IMR-90 (cell line): ENCODE measurements around the gene CPN2. TPM values are rescaled to one million over a fixed set of nuclear protein-coding genes. Genes with fewer than 3 reads are reported as not detected.

ENCODE experiments used
- ATAC-seq: fragments of 200-7000 bp; cut with Tn5 transposase; 2 replicates; pipeline ENCODE4 v1.9.1; 2020; ENCODE audit warnings: low read depth, mild to moderate bottlenecking, moderate library complexity
- BruUV-seq: library from RNA; stranded (reverse); fragments of 400-500 nt; replicated peaks from 2 replicates; lab custom pipeline; 2021; lab: Mats Ljungman, UMichigan
- CTCF ChIA-PET: fragments of 300-600 bp; formaldehyde crosslinking; extraction: SDS; loops from one replicate; lab custom pipeline; 2021; ENCODE audit warnings: antibody characterized with exemption; lab: Yijun Ruan, JAX
- POLR2A ChIA-PET: fragments of 300-600 bp; sonication (Branson Sonifier 250); formaldehyde crosslinking; loops from one replicate; lab custom pipeline; 2022; ENCODE audit warnings: antibody characterized with exemption; ENCODE audit not compliant: unreplicated experiment; lab: Charles Lee
- DNase-seq: peaks from one replicate; pipeline ENCODE4 v3.0.0; 2013
- H2AFZ ChIP-seq: replicated peaks from 2 replicates; pipeline ENCODE3; 2013; ENCODE audit warnings: low read length, mild to moderate bottlenecking; ENCODE audit not compliant: poor library complexity
- H2AK5ac ChIP-seq: 2 replicates; pipeline ENCODE4 v1.6.1; 2013; ENCODE audit warnings: low read depth, low read length, inconsistent platforms
- H2AK9ac ChIP-seq: replicated peaks from 2 replicates; pipeline ENCODE3; 2013; ENCODE audit warnings: mild to moderate bottlenecking, low read depth, low read length, moderate library complexity; ENCODE audit not compliant: poor library complexity
- H2BK120ac ChIP-seq: 2 replicates; pipeline ENCODE4 v1.6.1; 2013; ENCODE audit warnings: low read depth, low read length, inconsistent platforms
- H2BK15ac ChIP-seq: 3 replicates; pipeline ENCODE4 v1.6.1; 2013; ENCODE audit warnings: low read depth, low read length, inconsistent platforms
- H2BK20ac ChIP-seq: 2 replicates; pipeline ENCODE4 v1.6.1; 2013; ENCODE audit warnings: low read depth, mild to moderate bottlenecking, inconsistent platforms, low read length, moderate library complexity
- H2BK5ac ChIP-seq: 2 replicates; pipeline ENCODE4 v1.6.1; 2013; ENCODE audit warnings: mild to moderate bottlenecking, low read depth, low read length, inconsistent platforms; ENCODE audit not compliant: poor library complexity, severe bottlenecking
- H3K14ac ChIP-seq: replicated peaks from 2 replicates; pipeline ENCODE4 v1.6.1; 2013; ENCODE audit warnings: low read depth, low read length, inconsistent platforms
- H3K18ac ChIP-seq: 2 replicates; pipeline ENCODE4 v1.6.1; 2013; ENCODE audit warnings: low read depth, low read length, control low read depth
- H3K23ac ChIP-seq: 2 replicates; pipeline ENCODE4 v1.6.1; 2013; ENCODE audit warnings: low read depth, low read length, inconsistent platforms
- H3K27ac ChIP-seq: 2 replicates; pipeline ENCODE4 v1.5.1; 2013; ENCODE audit warnings: mild to moderate bottlenecking, control low read depth, low read length; ENCODE audit not compliant: insufficient read depth
- H3K27me3 ChIP-seq: 2 replicates; pipeline ENCODE4 v1.6.1; 2013; ENCODE audit warnings: low read length; ENCODE audit not compliant: control insufficient read depth, insufficient read depth
- H3K36me3 ChIP-seq: 2 replicates; pipeline ENCODE4 v1.6.1; 2013; ENCODE audit warnings: low read length, mixed read lengths; ENCODE audit not compliant: control insufficient read depth, insufficient read depth
- H3K4ac ChIP-seq: 2 replicates; pipeline ENCODE4 v1.6.1; 2013; ENCODE audit warnings: low read depth, low read length, inconsistent platforms
- H3K4me1 ChIP-seq: 2 replicates; pipeline ENCODE4 v1.6.1; 2013; ENCODE audit warnings: low read length, mixed read lengths; ENCODE audit not compliant: control insufficient read depth, insufficient read depth
- H3K4me2 ChIP-seq: 2 replicates; pipeline ENCODE4 v1.6.1; 2013; ENCODE audit warnings: low read depth, mild to moderate bottlenecking, control low read depth, low read length, moderate library complexity
- H3K4me3 ChIP-seq: 2 replicates; pipeline ENCODE4 v1.5.1; 2013; ENCODE audit warnings: low read depth, mild to moderate bottlenecking, control low read depth, low read length, moderate library complexity; ENCODE audit not compliant: insufficient read depth
- H3K56ac ChIP-seq: 2 replicates; pipeline ENCODE4 v1.6.1; 2013; ENCODE audit warnings: low read length, inconsistent platforms; ENCODE audit not compliant: insufficient read depth; ENCODE audit errors: extremely low read depth
- H3K79me1 ChIP-seq, 2 experiments: 2 replicates each; pipeline ENCODE4 v1.6.1; 2013; ENCODE audit warnings: low read length in 2 of 2, inconsistent platforms in 1 of 2, low read depth in 1 of 2
- H3K9ac ChIP-seq: 2 replicates; pipeline ENCODE4 v1.6.1; 2013; ENCODE audit warnings: low read depth, low read length, control low read depth
- H3K9me1 ChIP-seq: 2 replicates; pipeline ENCODE4 v1.6.1; 2013; ENCODE audit warnings: low read length, inconsistent platforms; ENCODE audit not compliant: insufficient read depth
- H3K9me3 ChIP-seq: 2 replicates; pipeline ENCODE4 v1.6.1; 2013; ENCODE audit warnings: low read length; ENCODE audit not compliant: control insufficient read depth, insufficient read depth
- H4K20me1 ChIP-seq: 2 replicates; pipeline ENCODE4 v1.6.1; 2013; ENCODE audit warnings: low read length, inconsistent platforms; ENCODE audit not compliant: insufficient read depth
- H4K5ac ChIP-seq: 2 replicates; pipeline ENCODE4 v1.6.1; 2013; ENCODE audit warnings: mild to moderate bottlenecking, low read depth, low read length, control low read depth
- H4K8ac ChIP-seq, 2 experiments: 2 replicates each; pipeline ENCODE4 v1.6.1; 2013; ENCODE audit warnings: low read depth in 2 of 2, low read length in 2 of 2, control low read depth in 1 of 2, inconsistent platforms in 1 of 2
- H4K91ac ChIP-seq: 2 replicates; pipeline ENCODE4 v1.6.1; 2013; ENCODE audit warnings: low read depth, low read length, inconsistent platforms; ENCODE audit not compliant: insufficient read depth
- BHLHE40 ChIP-seq: fragments of 150-350 bp; IDR thresholded peaks from 2 replicates; pipeline ENCODE4 v1.6.1; 2016; ENCODE audit warnings: mild to moderate bottlenecking, low read depth, low read length
- RAD21 ChIP-seq: IDR thresholded peaks from 2 replicates; pipeline ENCODE4 v1.6.1; 2012; ENCODE audit warnings: low read length, improper control_type of control experiment
- RFX5 ChIP-seq: IDR thresholded peaks from 2 replicates; pipeline ENCODE4 v1.8.0; 2012; ENCODE audit warnings: low read depth, mild to moderate bottlenecking, low read length, moderate library complexity
- WGBS, 2 experiments: methylation state at CpG; one replicate each; pipeline versions ENCODE4 v1.1.5 to v1.1.7; 2013; ENCODE audit warnings: missing lambda C conversion rate in 2 of 2; ENCODE audit not compliant: insufficient read length in 1 of 2; ENCODE audit errors: extremely low coverage in 2 of 2; 5-methylcytosine and 5-hydroxymethylcytosine counted together
- dilution Hi-C: fragments of 300-500 bp; cut with HindIII; formaldehyde crosslinking; loops from one replicate; pipeline ENCODE4 v1.14.3; 2018; ENCODE audit warnings: low sequenced_read_pairs; ENCODE audit not compliant: unreplicated experiment
- in situ Hi-C: fragments of 300-500 bp; cut with MboI; formaldehyde crosslinking; loops from 3 replicates; pipeline ENCODE4 v1.14.3; 2019; ENCODE audit warnings: low sequenced_read_pairs, inconsistent platforms, mixed read lengths
- intact Hi-C: fragments of 100-400 bp; cut with micrococcal nuclease; formaldehyde crosslinking; loops from 2 replicates; pipeline ENCODE4 v1.10.0; 2022
- polyA plus RNA-seq, 3 experiments: library from polyadenylated mRNA; depleted of rRNA; stranded (reverse); fragments of >200 nt; gene quantifications; 2 replicates each; pipeline ENCODE4 v1.2.3, GENCODE V29; 2012; ENCODE audit warnings: low replicate concordance in 1 of 3
- total RNA-seq: library from RNA; depleted of rRNA; stranded (reverse); fragments of >200 nt; gene quantifications from 2 replicates; pipeline ENCODE4 v1.2.3, GENCODE V29; 2012

CPN2 gene
- total and polyA plus RNA-seq, 2 of the 4 experiments (the other 2 are of a cell fraction): 0.07 TPM; not detected in 1

- Histone ChIP-seq H2BK20ac (no peak overlapping the region), H4K5ac (no peak overlapping the region), H2AK9ac (no peak overlapping the region), H3K79me1 (no peaks in the 10 kb centered on the region), H3K9me3 (no peaks in the 10 kb centered on the region), H3K18ac (no peak overlapping the region), H3K27ac (no peak overlapping the region), H3K4me1 (peaks cover 1% of the 10 kb centered on the region; the same call in 1 of the 2 replicates), H3K23ac (no peak overlapping the region), H2AK5ac (no peak overlapping the region), H3K27me3 (peaks cover 17% of the 10 kb centered on the region), H3K9ac (no peak overlapping the region), H4K91ac (no peak overlapping the region), H3K4me2 (no peak overlapping the region), H3K14ac (no peak overlapping the region), H4K8ac (no peak overlapping the region), H3K4me3 (no peak overlapping the region), H3K36me3 (no peaks in the 10 kb centered on the region), H4K20me1 (no peaks in the 10 kb centered on the region), H2BK5ac (no peak overlapping the region), H2BK15ac (no peak overlapping the region), H3K56ac (no peak overlapping the region), H2AFZ (no peak overlapping the region), H3K4ac (no peak overlapping the region), H2BK120ac (no peak overlapping the region), H3K9me1 (peaks cover 18% of the 10 kb centered on the region)
- no peak for TF ChIP-seq RAD21
- no peak for TF ChIP-seq BHLHE40
- no peak for TF ChIP-seq RFX5
- dilution Hi-C loops (no loop called here), in situ Hi-C loops (no loop called here), intact Hi-C loops (no loop called here)
- WGBS, 2 experiments: no CpG with 5 or more reads among the region's 7 CpGs
- CTCF ChIA-PET: interaction anchor here (1.6 kb wide), 1 partner anchor 11 kb away, joined by 8 read pairs; no protein-coding TSS in a partner anchor
- BruUV-seq: no TSS peak
- POLR2A ChIA-PET: no interaction called here
- ATAC-seq (no peak), DNase-seq (no peak)
Measured at GRCh38 chr3:194355379-194355778, 4.3 kb upstream of the CPN2 start.
